H1 (cell line): ENCODE measurements around the gene SHROOM3. TPM values are rescaled to one million over a fixed set of nuclear protein-coding genes. Genes with fewer than 3 reads are reported as not detected.

Experiments used
- ATF2 ChIP-seq: IDR thresholded peaks from 2 replicates; pipeline ENCODE4 v1.6.1; 2012; ENCODE audit warnings: low read length, inconsistent platforms
- polyA plus RNA-seq, 7 experiments: library from polyadenylated mRNA; depleted of rRNA in 3 of 7; stranded (reverse) in 5 of 7; unstranded in 2 of 7; fragments of >200 nt in 5 of 7; fragments of 200-250 nt in 2 of 7; gene quantifications; 1 replicate in 5 of 7; 2 replicates in 1 of 7; 4 replicates in 1 of 7; pipeline versions ENCODE4 v1.2.1 to v1.2.3, GENCODE V29; 2011 to 2013; ENCODE audit warnings: missing spikeins in 2 of 7, mixed read lengths in 2 of 7
- total RNA-seq: library from RNA; stranded (reverse); fragmentation: NEBNext Ultra II Directional; extraction: Animal tissue kit (Norgen Biotek cat#: 25700); gene quantifications from 2 replicates; pipeline ENCODE4 v1.2.1, GENCODE V29; 2021

SHROOM3 gene
- total and polyA plus RNA-seq, 2 of the 8 experiments (the other 6 are each of a cell fraction or from before 2014, with no cell fraction given) = 15.8 to 34.0 TPM

GRCh38 chr4:76765473-76766183, 330.6 kb downstream of the SHROOM3 start (continued):
- no peak for TF ChIP-seq ATF2
- TF ChIP-seq, all 59 proteins: peak for 0
